PC-9 (cell line): ENCODE results near the gene IL1RAPL1.

ENCODE experiments used
- CTCF ChIP-seq: fragments of 200-600 bp; sonication (generic); conservative IDR thresholded peaks from 2 replicates; pipeline ENCODE4 v1.6.1; 2017; ENCODE audit warnings: mixed run types, antibody characterized with exemption, mild to moderate bottlenecking, moderate library complexity
- EZH2 ChIP-seq: fragments of 200-600 bp; sonication (generic); IDR thresholded peaks from 2 replicates; pipeline ENCODE4 v1.8.0; 2017; ENCODE audit warnings: antibody characterized with exemption, low read depth

- no peak for TF ChIP-seq CTCF
- no peak for TF ChIP-seq EZH2
These were observed 1106.7 kb downstream of the IL1RAPL1 start for GRCh38 chrX:29693912-29694311.
